ENCODE data around the gene RAD21L1.

Gene RAD21L1

GRCh38 chr20:1185790-1186334, 40.0 kb upstream of the RAD21L1 start:
- peaks cover 0 to 16% (median 13%) of the 10 kb centered on the region in 4 donors for H3K4me1 ChIP-seq
- peaks cover 0 to 24% of the 10 kb centered on the region in 2 donors for H3K27me3 ChIP-seq
- DNase-seq, result no peak
- H3K9me3 ChIP-seq, result no peaks in the 10 kb centered on the region
- TF ChIP-seq, protein P1, sequence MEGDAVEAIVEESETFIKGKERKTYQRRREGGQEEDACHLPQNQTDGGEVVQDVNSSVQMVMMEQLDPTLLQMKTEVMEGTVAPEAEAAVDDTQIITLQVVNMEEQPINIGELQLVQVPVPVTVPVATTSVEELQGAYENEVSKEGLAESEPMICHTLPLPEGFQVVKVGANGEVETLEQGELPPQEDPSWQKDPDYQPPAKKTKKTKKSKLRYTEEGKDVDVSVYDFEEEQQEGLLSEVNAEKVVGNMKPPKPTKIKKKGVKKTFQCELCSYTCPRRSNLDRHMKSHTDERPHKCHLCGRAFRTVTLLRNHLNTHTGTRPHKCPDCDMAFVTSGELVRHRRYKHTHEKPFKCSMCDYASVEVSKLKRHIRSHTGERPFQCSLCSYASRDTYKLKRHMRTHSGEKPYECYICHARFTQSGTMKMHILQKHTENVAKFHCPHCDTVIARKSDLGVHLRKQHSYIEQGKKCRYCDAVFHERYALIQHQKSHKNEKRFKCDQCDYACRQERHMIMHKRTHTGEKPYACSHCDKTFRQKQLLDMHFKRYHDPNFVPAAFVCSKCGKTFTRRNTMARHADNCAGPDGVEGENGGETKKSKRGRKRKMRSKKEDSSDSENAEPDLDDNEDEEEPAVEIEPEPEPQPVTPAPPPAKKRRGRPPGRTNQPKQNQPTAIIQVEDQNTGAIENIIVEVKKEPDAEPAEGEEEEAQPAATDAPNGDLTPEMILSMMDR (IDR thresholded peaks at IDR 0.05), result peak in 1 of 2 experiments; percentile 18
- no peaks in the 10 kb centered on the region for H3K36me3 ChIP-seq
- no peak overlapping the region for H3K27ac ChIP-seq
- H3K4me3 ChIP-seq, result peak overlapping the region; percentile 30 to 48
- intact Hi-C loops (cut with DNase I; ENCODE audit: low total_unique reads), result no loop called here

DNA sequence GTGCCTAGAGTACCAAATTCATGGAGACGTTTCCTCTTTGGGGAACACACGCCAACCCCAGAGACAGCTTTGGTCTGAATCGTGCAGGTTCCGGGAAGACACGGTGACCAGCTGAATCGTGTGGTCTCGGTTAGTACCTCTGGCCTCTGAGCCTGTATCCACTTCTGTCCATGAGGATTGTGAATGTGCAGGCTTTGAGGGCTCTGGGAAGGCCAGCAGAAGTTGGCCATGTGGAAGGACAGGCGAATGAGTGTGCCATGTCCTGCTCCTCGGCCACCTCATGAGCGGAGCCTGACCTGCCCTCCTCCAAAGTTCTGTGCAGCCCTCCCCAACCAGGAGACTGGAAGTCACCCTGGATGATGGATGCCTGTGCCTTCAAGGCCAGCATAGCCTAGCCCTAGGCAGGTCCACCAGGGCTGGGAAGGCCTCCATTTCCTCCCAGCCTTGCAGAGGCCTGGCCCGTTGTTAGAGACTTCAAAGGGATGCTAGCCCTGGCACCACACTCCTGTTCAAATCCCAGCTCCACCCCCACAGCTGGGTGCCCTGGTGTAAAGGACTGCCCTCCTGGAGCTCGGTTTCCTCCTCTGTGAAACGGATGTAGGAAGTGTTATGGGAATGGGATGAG, 39.4 kb upstream of the RAD21L1 start:
- no peak overlapping the region for H3K27ac ChIP-seq
- no peaks in the 10 kb centered on the region for H3K9me3 ChIP-seq
- DNase-seq, result no peak
- peaks cover 0 to 24% of the 10 kb centered on the region in 2 donors for H3K27me3 ChIP-seq
- intact Hi-C loops (cut with DNase I; ENCODE audit: low total_unique reads), result no loop called here
- H3K4me1 ChIP-seq, result peaks cover 0 to 16% (median 13%) of the 10 kb centered on the region in 4 donors
- no peak overlapping the region for H3K4me3 ChIP-seq
- TF ChIP-seq, protein P1 (IDR thresholded peaks at IDR 0.05), result no peak
- H3K36me3 ChIP-seq, result no peaks in the 10 kb centered on the region

DNA sequence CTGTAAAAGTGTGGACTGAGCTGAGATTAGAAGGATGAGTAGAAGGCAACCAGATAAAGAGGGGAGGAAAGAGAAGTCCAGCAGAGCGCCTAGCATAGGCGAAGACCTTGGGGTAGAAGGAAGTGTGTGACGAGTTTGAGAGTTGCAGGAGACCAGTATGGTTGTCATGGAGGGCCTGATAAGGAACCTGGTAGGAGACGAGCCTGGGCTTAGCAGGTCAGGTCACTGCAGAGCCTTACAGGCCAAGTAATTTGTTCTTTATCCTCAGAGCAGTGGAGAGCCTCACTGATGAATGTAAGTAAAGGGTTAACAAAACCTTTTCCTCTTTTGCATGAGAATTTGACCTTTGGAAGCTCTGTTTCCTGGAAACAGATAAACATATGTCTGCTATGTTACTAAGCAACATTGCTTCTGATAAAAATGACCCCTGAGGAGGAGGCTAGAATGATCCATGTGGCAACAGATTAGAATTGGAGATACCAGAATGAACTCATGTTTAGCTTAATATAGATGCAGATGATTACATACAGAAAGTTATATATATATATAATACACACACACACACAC, 38.2 kb upstream of the RAD21L1 start:
- intact Hi-C loops (cut with DNase I; ENCODE audit: low total_unique reads), result no loop called here
- Histone ChIP-seq H3K4me3 (no peak overlapping the region), H3K36me3 (no peaks in the 10 kb centered on the region), H3K27me3 (peaks cover 0 to 24% of the 10 kb centered on the region in 2 donors), H3K4me1 (peaks cover 0 to 16% (median 13%) of the 10 kb centered on the region in 4 donors), H3K27ac (no peak overlapping the region), H3K9me3 (no peaks in the 10 kb centered on the region)
- TF ChIP-seq, protein P1 (IDR thresholded peaks at IDR 0.05), result no peak
- no peak for DNase-seq

GRCh38 chr20:1188347-1188746, 37.5 kb upstream of the RAD21L1 start:
- peaks cover 0 to 16% (median 13%) of the 10 kb centered on the region in 4 donors for H3K4me1 ChIP-seq
- intact Hi-C loops (cut with DNase I; ENCODE audit: low total_unique reads), result no loop called here
- no peak overlapping the region for H3K27ac ChIP-seq
- H3K36me3 ChIP-seq, result no peaks in the 10 kb centered on the region
- no peak for DNase-seq
- H3K4me3 ChIP-seq, result no peak overlapping the region
- peaks cover 0 to 24% of the 10 kb centered on the region in 2 donors for H3K27me3 ChIP-seq
- TF ChIP-seq, protein P1 (IDR thresholded peaks at IDR 0.05), result no peak
- H3K9me3 ChIP-seq, result no peaks in the 10 kb centered on the region

DNA sequence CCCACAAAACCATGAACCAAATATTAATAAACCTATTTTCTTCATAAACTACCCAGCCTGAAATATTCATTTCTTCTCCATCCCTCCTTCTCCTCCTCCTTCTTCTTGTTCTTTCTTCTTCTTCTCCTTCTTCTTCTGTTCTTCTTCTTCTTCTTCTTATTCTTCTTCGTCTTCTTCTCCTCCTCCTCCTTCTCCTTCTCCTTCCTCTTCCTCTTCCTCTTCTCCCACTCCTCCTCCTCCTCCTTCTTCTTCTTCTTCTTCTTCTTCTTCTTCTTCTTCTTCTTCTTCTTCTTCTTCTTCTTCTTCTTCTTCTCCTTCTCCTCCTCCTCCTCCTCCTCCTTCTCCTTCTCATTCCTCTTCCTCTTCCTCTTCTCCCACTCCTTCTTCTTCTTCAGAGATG, 36.0 kb upstream of the RAD21L1 start:
- TF ChIP-seq, protein P1 (IDR thresholded peaks at IDR 0.05), result no peak
- Histone ChIP-seq H3K27me3 (peaks cover 0 to 14% of the 10 kb centered on the region in 2 donors), H3K4me3 (no peak overlapping the region), H3K36me3 (no peaks in the 10 kb centered on the region), H3K4me1 (peaks cover 0 to 12% (median 10%) of the 10 kb centered on the region in 4 donors), H3K27ac (no peak overlapping the region), H3K9me3 (no peaks in the 10 kb centered on the region)
- intact Hi-C loops (cut with DNase I; ENCODE audit: low total_unique reads), result no loop called here
- DNase-seq, result no peak

Measured in tibial artery (tissue), 4 donors.